Mucosa of descending colon (tissue), 3 donors: ENCODE measurements around the gene ANGPT4. TPM values are rescaled to one million over a fixed set of nuclear protein-coding genes. Genes with fewer than 3 reads are reported as not detected.

ENCODE experiments used
- ATAC-seq: fragments of 200-7000 bp; cut with Tn5 transposase; one replicate; pipeline ENCODE4 v1.9.1; 2020; ENCODE audit warnings: mild to moderate bottlenecking, moderate library complexity
- DNase-seq, 3 donors: peaks; one replicate each; pipeline ENCODE4 v3.0.0-alpha.2; 2020
- H3K36me3 ChIP-seq: fragments of 200-600 bp; one replicate; pipeline ENCODE4 v1.8.0; 2021; ENCODE audit warnings: low read depth, mild to moderate bottlenecking
- H3K4me1 ChIP-seq: fragments of 200-600 bp; one replicate; pipeline ENCODE4 v1.8.0; 2021; ENCODE audit warnings: low read depth, mild to moderate bottlenecking
- H3K4me3 ChIP-seq: fragments of 200-600 bp; one replicate; pipeline ENCODE4 v1.8.0; 2021; ENCODE audit warnings: mild to moderate bottlenecking
- H3K9me3 ChIP-seq: fragments of 200-600 bp; one replicate; pipeline ENCODE4 v1.8.0; 2021; ENCODE audit warnings: mild to moderate bottlenecking
- intact Hi-C, 2 donors: fragments of 100-400 bp; cut with DNase I in 1 of 2; cut with micrococcal nuclease in 1 of 2; formaldehyde crosslinking; loops; one replicate each; pipeline versions ENCODE4 v1.11.0 to v1.11.1; 2022; cut with DNase I, micrococcal nuclease
- total RNA-seq, 3 donors: library from RNA; stranded (reverse); fragmentation: NEBNext Ultra II Directional in 2 of 3; extraction: Animal tissue kit (Norgen Biotek cat#: 25700) in 2 of 3; gene quantifications; one replicate each; pipeline versions ENCODE4 v1.2.1 to v1.2.4, GENCODE V29; 2021 to 2023
- TF ChIP-seq, protein P1 (sequence below): fragments of 200-600 bp; IDR thresholded peaks from one replicate; pipeline ENCODE4 v1.8.0; 2022; ENCODE audit warnings: antibody characterized with exemption, mild to moderate bottlenecking
- donor health status: DM: no; HTN: no; CAD: no; lungs with moderate emphysema.
- donor health status: DM: no; HTN: no; CAD: no.
- donor health status: DM: no; HTN: yes; CAD: no.

ANGPT4 gene
- total RNA-seq, 3 donors from 2014 or later: 0.05 TPM; not detected in 2

DNA sequence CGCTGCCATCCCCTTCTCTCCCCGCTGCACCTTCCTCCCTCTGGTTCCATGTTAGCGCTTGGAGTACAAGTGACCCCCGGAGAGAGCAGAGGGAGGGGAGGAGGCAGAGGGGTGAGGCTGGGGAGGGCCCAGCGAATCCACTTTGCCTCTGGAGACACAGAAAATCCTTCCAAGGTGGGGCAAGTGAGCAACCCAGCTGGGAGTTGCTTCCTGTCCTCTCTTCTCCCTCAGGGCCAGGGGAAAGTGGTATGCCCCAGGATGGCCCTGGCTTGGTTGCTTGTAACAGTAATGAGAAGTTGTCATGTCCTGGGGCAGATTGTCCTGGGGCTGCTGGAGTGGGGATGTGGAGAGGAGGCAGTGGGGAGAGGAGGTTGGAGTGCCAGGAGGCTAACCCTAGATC is 691 bp upstream of the ANGPT4 start:
- no peak for DNase-seq
- H3K36me3 ChIP-seq: no peaks in the 10 kb centered on the region
- no peaks in the 10 kb centered on the region for H3K9me3 ChIP-seq
- H3K4me3 ChIP-seq: no peak overlapping the region
- intact Hi-C loops: no loop called here
- no peaks in the 10 kb centered on the region for H3K4me1 ChIP-seq
- no peak for ATAC-seq
- TF ChIP-seq, protein P1, sequence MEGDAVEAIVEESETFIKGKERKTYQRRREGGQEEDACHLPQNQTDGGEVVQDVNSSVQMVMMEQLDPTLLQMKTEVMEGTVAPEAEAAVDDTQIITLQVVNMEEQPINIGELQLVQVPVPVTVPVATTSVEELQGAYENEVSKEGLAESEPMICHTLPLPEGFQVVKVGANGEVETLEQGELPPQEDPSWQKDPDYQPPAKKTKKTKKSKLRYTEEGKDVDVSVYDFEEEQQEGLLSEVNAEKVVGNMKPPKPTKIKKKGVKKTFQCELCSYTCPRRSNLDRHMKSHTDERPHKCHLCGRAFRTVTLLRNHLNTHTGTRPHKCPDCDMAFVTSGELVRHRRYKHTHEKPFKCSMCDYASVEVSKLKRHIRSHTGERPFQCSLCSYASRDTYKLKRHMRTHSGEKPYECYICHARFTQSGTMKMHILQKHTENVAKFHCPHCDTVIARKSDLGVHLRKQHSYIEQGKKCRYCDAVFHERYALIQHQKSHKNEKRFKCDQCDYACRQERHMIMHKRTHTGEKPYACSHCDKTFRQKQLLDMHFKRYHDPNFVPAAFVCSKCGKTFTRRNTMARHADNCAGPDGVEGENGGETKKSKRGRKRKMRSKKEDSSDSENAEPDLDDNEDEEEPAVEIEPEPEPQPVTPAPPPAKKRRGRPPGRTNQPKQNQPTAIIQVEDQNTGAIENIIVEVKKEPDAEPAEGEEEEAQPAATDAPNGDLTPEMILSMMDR: no peak

GRCh38 chr20:914727-915498 is 1.2 kb downstream of the ANGPT4 start:
- TF ChIP-seq, protein P1: no peak
- Histone ChIP-seq H3K4me3 (no peak overlapping the region), H3K4me1 (no peaks in the 10 kb centered on the region), H3K36me3 (no peaks in the 10 kb centered on the region), H3K9me3 (no peaks in the 10 kb centered on the region)
- intact Hi-C loops: no loop called here
- DNase-seq: no peak
- ATAC-seq: no peak

DNA sequence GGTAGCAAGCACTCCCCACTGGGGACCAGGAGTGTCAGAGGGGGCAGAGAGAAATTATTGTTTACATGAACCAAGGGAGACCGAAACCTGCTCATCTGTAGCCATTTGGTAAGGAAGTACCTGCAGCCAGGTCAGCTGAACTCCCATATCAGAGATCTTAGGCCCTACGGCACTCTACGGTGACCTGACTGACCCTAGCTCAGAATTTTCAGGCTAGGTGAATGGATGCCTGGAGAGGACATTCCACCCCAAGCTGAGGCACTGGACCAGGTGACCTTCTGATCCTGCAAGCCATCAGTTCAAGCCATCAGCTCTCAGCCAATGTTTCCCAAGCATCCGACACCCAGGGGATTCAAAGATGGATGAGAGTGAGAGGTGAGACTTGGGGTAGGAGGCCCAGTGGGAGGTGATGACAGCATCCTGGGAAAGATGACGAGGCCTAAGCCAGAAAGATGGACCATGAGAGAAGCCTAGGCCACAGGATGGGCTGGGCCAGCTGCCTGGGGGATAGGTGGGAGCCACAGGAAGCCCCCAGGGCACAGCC is 2.8 kb downstream of the ANGPT4 start:
- intact Hi-C loops: no loop called here
- ATAC-seq (no peak), DNase-seq (no peak)
- Histone ChIP-seq H3K4me1 (no peaks in the 10 kb centered on the region), H3K4me3 (no peak overlapping the region), H3K9me3 (no peaks in the 10 kb centered on the region), H3K36me3 (no peaks in the 10 kb centered on the region)
- TF ChIP-seq, protein P1: no peak

GRCh38 chr20:911882-912600 is 4.1 kb downstream of the ANGPT4 start:
- intact Hi-C loops: no loop called here
- DNase-seq (no peak), ATAC-seq (no peak)
- no peaks in the 10 kb centered on the region for H3K9me3 ChIP-seq
- H3K36me3 ChIP-seq: no peaks in the 10 kb centered on the region
- TF ChIP-seq, protein P1: no peak
- H3K4me3 ChIP-seq: no peak overlapping the region
- H3K4me1 ChIP-seq: no peaks in the 10 kb centered on the region

DNA sequence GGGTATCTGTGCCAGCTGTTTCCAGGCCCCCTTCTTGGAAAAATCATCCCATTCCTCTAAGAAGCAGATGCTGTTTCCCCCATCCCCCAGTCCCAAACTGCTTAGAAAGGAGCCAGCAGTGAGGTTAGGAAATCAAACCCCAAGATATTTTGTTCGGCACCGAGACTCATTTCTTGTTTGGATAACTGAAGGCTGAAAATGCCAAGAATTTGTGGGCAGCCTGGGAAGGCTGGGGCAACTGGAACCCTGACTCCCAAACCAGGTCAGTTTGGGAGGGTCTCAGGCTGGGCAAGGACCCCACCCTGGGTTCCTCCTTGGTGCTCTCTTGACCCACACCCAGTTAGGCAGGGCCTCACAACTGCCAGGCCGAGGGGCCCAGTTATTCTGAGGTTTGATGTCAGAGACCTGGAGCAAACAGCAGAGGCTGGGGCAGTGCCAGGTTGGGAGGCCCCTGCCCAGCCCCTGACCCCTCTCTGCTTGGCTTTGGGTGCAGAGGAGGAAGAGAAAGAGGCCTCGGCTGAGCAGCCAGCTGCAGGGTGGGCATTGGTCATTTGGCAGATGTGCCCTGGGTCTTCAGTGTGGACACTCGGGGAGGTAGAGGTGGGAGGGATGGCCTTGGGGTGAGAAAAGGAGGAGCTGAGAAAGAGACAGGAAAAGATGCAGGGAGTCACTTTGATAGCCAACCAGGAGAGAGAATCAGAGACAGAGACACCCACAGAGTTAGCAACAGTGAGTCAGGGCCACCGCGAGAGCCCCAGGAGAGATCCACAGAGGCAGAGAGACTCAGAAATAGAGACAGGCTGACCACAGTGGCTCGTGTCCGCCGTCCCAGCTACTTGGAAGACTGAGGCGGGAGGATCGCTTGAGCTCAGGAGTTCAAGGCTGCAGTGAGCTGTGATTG is 5.0 kb downstream of the ANGPT4 start:
- no peak overlapping the region for H3K4me3 ChIP-seq

More for the DNA sequence above, 5.0 kb downstream of the ANGPT4 start:
- Histone ChIP-seq H3K4me1 (no peaks in the 10 kb centered on the region), H3K36me3 (no peaks in the 10 kb centered on the region), H3K9me3 (no peaks in the 10 kb centered on the region)
- intact Hi-C loops: no loop called here
- DNase-seq (no peak), ATAC-seq (no peak)
- TF ChIP-seq, protein P1: no peak
